SK-N-SH (cell line): ENCODE measurements around the gene SLC35F6. TPM values are rescaled to one million over a fixed set of nuclear protein-coding genes. Genes with fewer than 3 reads are reported as not detected.

Experiments
- CTCF ChIA-PET: fragments of 300-600, 350-600 bp; formaldehyde crosslinking; extraction: SDS; loops from one replicate; lab custom pipeline; 2021; lab: Yijun Ruan, JAX
- POLR2A ChIA-PET: fragments of 350-600 bp; sonication (Branson Sonifier 250); formaldehyde crosslinking; extraction: SDS; loops from one replicate; lab custom pipeline; 2020; ENCODE audit warnings: antibody characterized with exemption, inconsistent platforms; lab: Yijun Ruan, JAX
- DNase-seq: peaks from one replicate; pipeline ENCODE4 v3.0.0; 2012
- H2AFZ ChIP-seq: fragments of 200-600 bp; sonication (generic); 2 replicates; pipeline ENCODE4 v1.8.1; 2016; ENCODE audit warnings: antibody characterized with exemption, mild to moderate bottlenecking, low read depth
- H3F3A ChIP-seq: fragments of 200-600 bp; sonication (generic); replicated peaks from 2 replicates; pipeline ENCODE3; 2016; ENCODE audit warnings: antibody characterized with exemption, mild to moderate bottlenecking; ENCODE audit not compliant: insufficient read depth
- H3K27ac ChIP-seq, 2 experiments: fragments of 200-500 bp in 1 of 2; fragments of 200-600 bp in 1 of 2; sonication (Bioruptor generic) in 1 of 2; sonication (generic), shearing (Covaris generic) in 1 of 2; 2 replicates each; pipeline versions ENCODE4 v1.5.1 to v1.6.1; 2014 to 2016; ENCODE audit warnings: low read depth in 2 of 2, inconsistent platforms in 1 of 2, low read length in 1 of 2, mild to moderate bottlenecking in 1 of 2, mixed read lengths in 1 of 2
- H3K27me3 ChIP-seq: fragments of 200-600 bp; sonication (generic), shearing (Covaris generic); 2 replicates; pipeline ENCODE4 v1.6.1; 2016; ENCODE audit warnings: mixed run types; ENCODE audit not compliant: insufficient read depth
- H3K36me3 ChIP-seq, 2 experiments: fragments of 200-500 bp in 1 of 2; fragments of 200-600 bp in 1 of 2; sonication (Bioruptor generic) in 1 of 2; sonication (generic) in 1 of 2; replicated peaks in 1 of 2; 2 replicates each; pipeline versions ENCODE3 to v1.5.1; 2014 to 2016; ENCODE audit warnings: low read length in 1 of 2, mild to moderate bottlenecking in 1 of 2; ENCODE audit not compliant: insufficient read depth in 2 of 2, control insufficient read depth in 1 of 2
- H3K4me1 ChIP-seq, 2 experiments: fragments of 200-500 bp in 1 of 2; fragments of 200-600 bp in 1 of 2; sonication (Bioruptor generic) in 1 of 2; sonication (generic), shearing (Covaris generic) in 1 of 2; 2 replicates each; pipeline versions ENCODE4 v1.5.1 to v1.6.1; 2014 to 2016; ENCODE audit warnings: low read depth in 1 of 2, low read length in 1 of 2, mixed run types in 1 of 2; ENCODE audit not compliant: insufficient read depth in 2 of 2, control insufficient read depth in 1 of 2
- H3K4me2 ChIP-seq: fragments of 200-600 bp; sonication (generic), shearing (Covaris generic); 2 replicates; pipeline ENCODE4 v1.6.1; 2017; ENCODE audit warnings: mixed run types
- H3K4me3 ChIP-seq, 2 experiments: fragments of 200-500 bp in 1 of 2; fragments of 200-600 bp in 1 of 2; sonication (Bioruptor generic) in 1 of 2; sonication (generic), shearing (Covaris generic) in 1 of 2; 2 replicates each; pipeline versions ENCODE4 v1.5.1 to v1.8.1; 2014 to 2016; ENCODE audit warnings: low read depth in 2 of 2, inconsistent platforms in 1 of 2, low read length in 1 of 2, mild to moderate bottlenecking in 1 of 2, mixed read lengths in 1 of 2, moderate library complexity in 1 of 2
- H3K79me2 ChIP-seq: fragments of 200-600 bp; sonication (generic); 2 replicates; pipeline ENCODE4 v1.8.1; 2017; ENCODE audit warnings: mild to moderate bottlenecking; ENCODE audit not compliant: insufficient read depth
- H3K9ac ChIP-seq: fragments of 200-600 bp; sonication (generic); 2 replicates; pipeline ENCODE4 v1.6.1; 2017; ENCODE audit warnings: mixed run types
- H3K9me2 ChIP-seq: fragments of 200-600 bp; sonication (generic); 2 replicates; pipeline ENCODE4 v1.6.1; 2017; ENCODE audit warnings: mixed run types
- H3K9me3 ChIP-seq: fragments of 200-600 bp; sonication (generic); 2 replicates; pipeline ENCODE4 v1.6.1; 2017; ENCODE audit warnings: mixed run types, mild to moderate bottlenecking, moderate library complexity
- H4K20me1 ChIP-seq: fragments of 200-600 bp; sonication (generic); 2 replicates; pipeline ENCODE4 v1.6.1; 2017; ENCODE audit warnings: mild to moderate bottlenecking, mixed run types; ENCODE audit not compliant: insufficient read depth
- CHD2 ChIP-seq: fragments of 150-350 bp; IDR thresholded peaks from 2 replicates; pipeline ENCODE4 v1.6.1; 2018; ENCODE audit warnings: low read length; ENCODE audit not compliant: partially characterized antibody
- EZH2phosphoT487 ChIP-seq: fragments of 200-600 bp; sonication (generic); IDR thresholded peaks from 2 replicates; pipeline ENCODE4 v1.6.1; 2017; ENCODE audit warnings: low read depth, mixed run types, mild to moderate bottlenecking, antibody characterized with exemption, moderate library complexity, borderline replicate concordance
- FOSL2 ChIP-seq: IDR thresholded peaks from 2 replicates; pipeline ENCODE4 v1.4.0; 2012; ENCODE audit warnings: low read depth, mild to moderate bottlenecking, moderate library complexity, borderline replicate concordance
- FOXJ3 ChIP-seq: sonication (generic); formaldehyde crosslinking; IDR thresholded peaks from 2 replicates; pipeline ENCODE4 v1.5.1; 2020; ENCODE audit warnings: mild to moderate bottlenecking, missing genetic modification reagents
- FOXM1 ChIP-seq: IDR thresholded peaks from 2 replicates; pipeline ENCODE4 v1.4.0; 2012; ENCODE audit warnings: low read depth, mild to moderate bottlenecking
- GABPA ChIP-seq: IDR thresholded peaks from 2 replicates; pipeline ENCODE4 v1.4.0; 2012; ENCODE audit warnings: low read depth, mild to moderate bottlenecking
- GATA2 ChIP-seq: sonication (generic); formaldehyde crosslinking; IDR thresholded peaks from 2 replicates; pipeline ENCODE4 v1.5.0; 2020; ENCODE audit warnings: mild to moderate bottlenecking, missing genetic modification reagents
- MEF2A ChIP-seq: IDR thresholded peaks from 2 replicates; pipeline ENCODE4 v1.4.0; 2012; ENCODE audit warnings: low read depth, borderline replicate concordance
- MXI1 ChIP-seq: IDR thresholded peaks from 2 replicates; pipeline ENCODE4 v1.6.1; 2012; ENCODE audit warnings: mild to moderate bottlenecking, low read depth, low read length, improper control_type of control experiment
- NFIC ChIP-seq: IDR thresholded peaks from 2 replicates; pipeline ENCODE4 v1.4.0; 2012; ENCODE audit warnings: borderline replicate concordance
- NRF1 ChIP-seq: IDR thresholded peaks from 2 replicates; pipeline ENCODE4 v1.6.1; 2012; ENCODE audit warnings: low read depth, mild to moderate bottlenecking, low read length
- RAD21 ChIP-seq: IDR thresholded peaks from 2 replicates; pipeline ENCODE4 v1.6.1; 2012; ENCODE audit warnings: mild to moderate bottlenecking, low read length
- RCOR1 ChIP-seq: fragments of 150-350 bp; IDR thresholded peaks from 2 replicates; pipeline ENCODE4 v1.6.1; 2017; ENCODE audit warnings: antibody characterized with exemption, low read length
- RXRA ChIP-seq: IDR thresholded peaks from 2 replicates; pipeline ENCODE4 v1.4.0; 2012; ENCODE audit warnings: low read depth, mild to moderate bottlenecking, borderline replicate concordance
- SMC3 ChIP-seq: IDR thresholded peaks from 2 replicates; pipeline ENCODE4 v1.6.1; 2012; ENCODE audit warnings: low read depth, low read length, improper control_type of control experiment
- TAF1 ChIP-seq: IDR thresholded peaks from 2 replicates; pipeline ENCODE4 v1.6.1; 2012; ENCODE audit warnings: low read depth, mild to moderate bottlenecking, low read length, moderate library complexity, borderline replicate concordance
- TEAD4 ChIP-seq: IDR thresholded peaks from 2 replicates; pipeline ENCODE4 v1.4.0; 2012; ENCODE audit warnings: mild to moderate bottlenecking, borderline replicate concordance; ENCODE audit not compliant: insufficient read depth
- YY1 ChIP-seq: IDR thresholded peaks from 2 replicates; pipeline ENCODE4 v1.4.0; 2012; ENCODE audit warnings: low read depth, mild to moderate bottlenecking
- WGBS: methylation state at CpG from one replicate; pipeline ENCODE4 v1.1.6; 2017; ENCODE audit warnings: low lambda C conversion rate; 5-methylcytosine and 5-hydroxymethylcytosine counted together
- polyA plus RNA-seq, 3 experiments: library from polyadenylated mRNA; depleted of rRNA; stranded (reverse); fragments of >200 nt; gene quantifications; 2 replicates each; pipeline ENCODE4 v1.2.3, GENCODE V29; 2012
- TF ChIP-seq, protein P1 (sequence below): IDR thresholded peaks from 2 replicates; pipeline ENCODE4 v1.4.0; 2012; ENCODE audit warnings: low read depth, borderline replicate concordance
- TF ChIP-seq, protein P2 (sequence below): fragments of 150-350 bp; IDR thresholded peaks from 2 replicates; pipeline ENCODE4 v1.6.1; 2016; ENCODE audit warnings: mild to moderate bottlenecking, low read depth, low read length
- TF ChIP-seq, protein P3 (sequence below): IDR thresholded peaks from 2 replicates; pipeline ENCODE4 v1.6.1; 2012; ENCODE audit warnings: mild to moderate bottlenecking, low read depth, low read length, moderate library complexity
- TF ChIP-seq, protein P4 (sequence below): fragments of 150-350 bp; IDR thresholded peaks from 2 replicates; pipeline ENCODE4 v1.6.1; 2017; ENCODE audit warnings: antibody characterized with exemption, low read length, low read depth, borderline replicate concordance
- TF ChIP-seq, protein P5 (sequence below): IDR thresholded peaks from 2 replicates; pipeline ENCODE4; 2012

SLC35F6 gene
- polyA plus RNA-seq, 1 of the 3 experiments (the other 2 are of a cell fraction), result 16.0 TPM

DNA sequence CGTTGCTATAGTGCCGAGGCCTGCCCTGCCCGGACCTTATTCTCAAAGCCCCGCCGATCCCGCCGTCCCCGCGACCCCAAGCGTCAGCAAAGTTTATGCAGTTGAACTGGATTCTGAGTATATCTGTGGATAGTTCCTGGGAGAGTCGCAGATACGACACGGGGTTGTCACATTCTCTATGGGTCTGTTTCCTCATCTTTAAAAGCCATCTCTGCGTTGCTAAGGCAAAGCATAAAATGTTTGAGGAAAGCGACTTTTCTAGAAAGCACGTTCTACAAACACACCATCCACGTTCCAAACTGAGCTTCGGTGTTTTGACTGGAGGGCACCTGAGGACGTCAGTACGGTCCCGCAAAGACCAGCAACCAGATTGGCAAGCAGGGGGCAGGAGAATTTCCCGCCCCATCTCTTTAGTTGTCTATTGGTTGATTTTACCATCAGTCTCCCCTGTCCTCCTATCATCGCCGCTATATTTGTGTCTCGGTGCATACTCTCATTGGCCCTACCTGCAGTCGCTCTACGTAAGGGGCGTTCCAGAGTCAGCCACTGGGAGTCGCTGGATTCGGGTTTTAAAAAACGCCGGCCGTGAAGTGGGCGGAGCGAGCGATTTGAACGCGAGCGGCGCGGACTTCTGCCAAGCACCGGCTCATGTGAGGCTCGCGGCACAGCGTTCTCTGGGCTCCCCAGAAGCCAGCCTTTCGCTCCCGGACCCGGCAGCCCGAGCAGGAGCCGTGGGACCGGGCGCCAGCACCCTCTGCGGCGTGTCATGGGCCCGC lies 21.5 kb downstream of the SLC35F6 start, which contains the start of gene CENPA:
Gene CENPA, plus strand, starts transcription at position 626 of the 776 bp plus-strand sequence. Its CDS starts 141 bp downstream, at position 767.
- no peaks in the 10 kb centered on the region for H3K27me3 ChIP-seq
- H3K27ac ChIP-seq, result peak within 1 kb of the TSS; percentile 62 to 68
- no peaks in the 10 kb centered on the region for H4K20me1 ChIP-seq
- H3F3A ChIP-seq, result peaks cover 10% of the 10 kb centered on the region
- H3K4me2 ChIP-seq, result peak within 1 kb of the TSS; percentile 96
- H2AFZ ChIP-seq, result peak within 1 kb of the TSS; percentile 88
- DNase-seq, result peak; percentile 100
- peak within 1 kb of the TSS; percentile 82 for H3K9ac ChIP-seq
- H3K36me3 ChIP-seq, result peaks cover 4 to 14% of the 10 kb centered on the region in 2 experiments
- H3K4me3 ChIP-seq, result peak within 1 kb of the TSS; percentile 61 to 75
- ChIA-PET CTCF (interaction anchor here (0.6 to 1.0 kb wide), 4 partner anchors 13 to 316 kb away, joined by 3 read pairs; no protein-coding TSS in a partner anchor), POLR2A (interaction anchor here (0.6 kb wide), 1 partner anchor 9 kb away, joined by 3 read pairs; no protein-coding TSS in a partner anchor)
- WGBS, result 4% methylated on average over 44 of the region's 55 CpGs
- H3K4me1 ChIP-seq, result peaks cover 0 to 6% of the 10 kb centered on the region in 2 experiments; a peak in 1 of 4 replicates
- H3K9me2 ChIP-seq, result no peaks in the 10 kb centered on the region
- peaks cover under 1% of the 10 kb centered on the region; the same call in 1 of the 2 replicates for H3K9me3 ChIP-seq
- H3K79me2 ChIP-seq, result peaks cover 44% of the 10 kb centered on the region
- no peak for TF ChIP-seq GATA2 (CRISPR knock-in tag)
- peak; percentile 11; the same call in 1 of the 2 replicates for TF ChIP-seq SMC3
- TF ChIP-seq EZH2phosphoT487, result no peak
- no peak for TF ChIP-seq YY1
- TF ChIP-seq, protein P1, sequence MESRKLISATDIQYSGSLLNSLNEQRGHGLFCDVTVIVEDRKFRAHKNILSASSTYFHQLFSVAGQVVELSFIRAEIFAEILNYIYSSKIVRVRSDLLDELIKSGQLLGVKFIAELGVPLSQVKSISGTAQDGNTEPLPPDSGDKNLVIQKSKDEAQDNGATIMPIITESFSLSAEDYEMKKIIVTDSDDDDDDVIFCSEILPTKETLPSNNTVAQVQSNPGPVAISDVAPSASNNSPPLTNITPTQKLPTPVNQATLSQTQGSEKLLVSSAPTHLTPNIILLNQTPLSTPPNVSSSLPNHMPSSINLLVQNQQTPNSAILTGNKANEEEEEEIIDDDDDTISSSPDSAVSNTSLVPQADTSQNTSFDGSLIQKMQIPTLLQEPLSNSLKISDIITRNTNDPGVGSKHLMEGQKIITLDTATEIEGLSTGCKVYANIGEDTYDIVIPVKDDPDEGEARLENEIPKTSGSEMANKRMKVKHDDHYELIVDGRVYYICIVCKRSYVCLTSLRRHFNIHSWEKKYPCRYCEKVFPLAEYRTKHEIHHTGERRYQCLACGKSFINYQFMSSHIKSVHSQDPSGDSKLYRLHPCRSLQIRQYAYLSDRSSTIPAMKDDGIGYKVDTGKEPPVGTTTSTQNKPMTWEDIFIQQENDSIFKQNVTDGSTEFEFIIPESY, result peak; percentile 49; the same call in 1 of the 2 replicates
- TF ChIP-seq, protein P2, sequence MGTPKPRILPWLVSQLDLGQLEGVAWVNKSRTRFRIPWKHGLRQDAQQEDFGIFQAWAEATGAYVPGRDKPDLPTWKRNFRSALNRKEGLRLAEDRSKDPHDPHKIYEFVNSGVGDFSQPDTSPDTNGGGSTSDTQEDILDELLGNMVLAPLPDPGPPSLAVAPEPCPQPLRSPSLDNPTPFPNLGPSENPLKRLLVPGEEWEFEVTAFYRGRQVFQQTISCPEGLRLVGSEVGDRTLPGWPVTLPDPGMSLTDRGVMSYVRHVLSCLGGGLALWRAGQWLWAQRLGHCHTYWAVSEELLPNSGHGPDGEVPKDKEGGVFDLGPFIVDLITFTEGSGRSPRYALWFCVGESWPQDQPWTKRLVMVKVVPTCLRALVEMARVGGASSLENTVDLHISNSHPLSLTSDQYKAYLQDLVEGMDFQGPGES, result peak; percentile 100
- TF ChIP-seq TAF1, result peak; percentile 92
- TF ChIP-seq, protein P3, sequence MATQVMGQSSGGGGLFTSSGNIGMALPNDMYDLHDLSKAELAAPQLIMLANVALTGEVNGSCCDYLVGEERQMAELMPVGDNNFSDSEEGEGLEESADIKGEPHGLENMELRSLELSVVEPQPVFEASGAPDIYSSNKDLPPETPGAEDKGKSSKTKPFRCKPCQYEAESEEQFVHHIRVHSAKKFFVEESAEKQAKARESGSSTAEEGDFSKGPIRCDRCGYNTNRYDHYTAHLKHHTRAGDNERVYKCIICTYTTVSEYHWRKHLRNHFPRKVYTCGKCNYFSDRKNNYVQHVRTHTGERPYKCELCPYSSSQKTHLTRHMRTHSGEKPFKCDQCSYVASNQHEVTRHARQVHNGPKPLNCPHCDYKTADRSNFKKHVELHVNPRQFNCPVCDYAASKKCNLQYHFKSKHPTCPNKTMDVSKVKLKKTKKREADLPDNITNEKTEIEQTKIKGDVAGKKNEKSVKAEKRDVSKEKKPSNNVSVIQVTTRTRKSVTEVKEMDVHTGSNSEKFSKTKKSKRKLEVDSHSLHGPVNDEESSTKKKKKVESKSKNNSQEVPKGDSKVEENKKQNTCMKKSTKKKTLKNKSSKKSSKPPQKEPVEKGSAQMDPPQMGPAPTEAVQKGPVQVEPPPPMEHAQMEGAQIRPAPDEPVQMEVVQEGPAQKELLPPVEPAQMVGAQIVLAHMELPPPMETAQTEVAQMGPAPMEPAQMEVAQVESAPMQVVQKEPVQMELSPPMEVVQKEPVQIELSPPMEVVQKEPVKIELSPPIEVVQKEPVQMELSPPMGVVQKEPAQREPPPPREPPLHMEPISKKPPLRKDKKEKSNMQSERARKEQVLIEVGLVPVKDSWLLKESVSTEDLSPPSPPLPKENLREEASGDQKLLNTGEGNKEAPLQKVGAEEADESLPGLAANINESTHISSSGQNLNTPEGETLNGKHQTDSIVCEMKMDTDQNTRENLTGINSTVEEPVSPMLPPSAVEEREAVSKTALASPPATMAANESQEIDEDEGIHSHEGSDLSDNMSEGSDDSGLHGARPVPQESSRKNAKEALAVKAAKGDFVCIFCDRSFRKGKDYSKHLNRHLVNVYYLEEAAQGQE, result peak; percentile 52; the same call in 1 of the 2 replicates
- peak; percentile 50; the same call in 1 of the 2 replicates for TF ChIP-seq RCOR1
- TF ChIP-seq, protein P4, sequence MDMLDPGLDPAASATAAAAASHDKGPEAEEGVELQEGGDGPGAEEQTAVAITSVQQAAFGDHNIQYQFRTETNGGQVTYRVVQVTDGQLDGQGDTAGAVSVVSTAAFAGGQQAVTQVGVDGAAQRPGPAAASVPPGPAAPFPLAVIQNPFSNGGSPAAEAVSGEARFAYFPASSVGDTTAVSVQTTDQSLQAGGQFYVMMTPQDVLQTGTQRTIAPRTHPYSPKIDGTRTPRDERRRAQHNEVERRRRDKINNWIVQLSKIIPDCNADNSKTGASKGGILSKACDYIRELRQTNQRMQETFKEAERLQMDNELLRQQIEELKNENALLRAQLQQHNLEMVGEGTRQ, result no peak
- no peak; the same call in 1 of the 2 replicates for TF ChIP-seq MEF2A
- TF ChIP-seq MXI1, result peak; percentile 99
- peak; percentile 7; the same call in 1 of the 2 replicates for TF ChIP-seq GABPA
- TF ChIP-seq RAD21, result no peak
- TF ChIP-seq, protein P5, sequence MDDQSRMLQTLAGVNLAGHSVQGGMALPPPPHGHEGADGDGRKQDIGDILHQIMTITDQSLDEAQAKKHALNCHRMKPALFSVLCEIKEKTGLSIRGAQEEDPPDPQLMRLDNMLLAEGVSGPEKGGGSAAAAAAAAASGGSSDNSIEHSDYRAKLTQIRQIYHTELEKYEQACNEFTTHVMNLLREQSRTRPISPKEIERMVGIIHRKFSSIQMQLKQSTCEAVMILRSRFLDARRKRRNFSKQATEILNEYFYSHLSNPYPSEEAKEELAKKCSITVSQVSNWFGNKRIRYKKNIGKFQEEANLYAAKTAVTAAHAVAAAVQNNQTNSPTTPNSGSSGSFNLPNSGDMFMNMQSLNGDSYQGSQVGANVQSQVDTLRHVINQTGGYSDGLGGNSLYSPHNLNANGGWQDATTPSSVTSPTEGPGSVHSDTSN, result peak; percentile 100
- TF ChIP-seq RXRA, result no peak
- no peak for TF ChIP-seq TEAD4
- peak; percentile 97 for TF ChIP-seq CHD2
- TF ChIP-seq NFIC, result no peak
- no peak; the same call in 1 of the 2 replicates for TF ChIP-seq FOXJ3
- TF ChIP-seq FOSL2, result no peak
- TF ChIP-seq NRF1, result peak; percentile 27; the same call in 1 of the 2 replicates
- peak; percentile 100 for TF ChIP-seq FOXM1
